NCI-H460 (cell line): ENCODE results near the gene OR6B3. TPM values are rescaled to one million over a fixed set of nuclear protein-coding genes. Genes with fewer than 3 reads are reported as not detected.
A peak's percentile ranks its signal among the peaks of the same experiment; 100 is the strongest.
"Not testable (repeated sequence)": the region's sequence is repeated elsewhere in the genome, so short reads cannot be mapped to it uniquely, and the experiment has no call there.

ENCODE experiments used
- DNase-seq: peaks from one replicate; pipeline ENCODE4 v3.0.0-alpha.2; 2016; ENCODE audit warnings: low read depth; ENCODE audit errors: extremely low read depth
- total RNA-seq: library from RNA; depleted of rRNA; stranded (reverse); fragments of >200 nt; shearing (Covaris generic); gene quantifications from 2 replicates; pipeline ENCODE4 v1.2.3, GENCODE V29; 2014

The OR6B3 gene
- total RNA-seq, 1 experiment from 2014 or later: not detected

GRCh38 chr2:240045098-240045497 is 8.2 kb downstream of the OR6B3 start:
- no peak for DNase-seq

- DNase-seq: not testable (repeated sequence)
Measured at GRCh38 chr2:240044096-240044495, 9.2 kb downstream of the OR6B3 start.

GRCh38 chr2:240043279-240043989 is 9.9 kb downstream of the OR6B3 start:
- DNase-seq: no peak

GRCh38 chr2:240042740-240043139 is 10.6 kb downstream of the OR6B3 start:
- no peak for DNase-seq

GRCh38 chr2:240041363-240041762 is 12.0 kb downstream of the OR6B3 start:
- no peak for DNase-seq

GRCh38 chr2:240037358-240037757 is 16.0 kb downstream of the OR6B3 start:
- no peak for DNase-seq

- DNase-seq: no peak
Measured at GRCh38 chr2:240033330-240033678, 20.0 kb downstream of the OR6B3 start.

GRCh38 chr2:240032406-240033329 is 20.7 kb downstream of the OR6B3 start:
- DNase-seq: no peak

- no peak for DNase-seq
Measured at GRCh38 chr2:240030379-240031094, 22.8 kb downstream of the OR6B3 start, which contains the start of gene OR6B2. Gene OR6B2, minus strand, starts transcription at chr2:240030429. Its CDS starts 0 bp downstream, at chr2:240030429.

- DNase-seq: no peak
Measured at GRCh38 chr2:240024766-240025165, 28.6 kb downstream of the OR6B3 start.

GRCh38 chr2:240023792-240024191 is 29.5 kb downstream of the OR6B3 start:
- DNase-seq: no peak

GRCh38 chr2:240021488-240022104 is 31.7 kb downstream of the OR6B3 start:
- peak; percentile 66 for DNase-seq

- DNase-seq: no peak
Measured at GRCh38 chr2:240018071-240018750, 35.1 kb downstream of the OR6B3 start.

GRCh38 chr2:240014327-240014726 is 39.0 kb downstream of the OR6B3 start:
- DNase-seq: no peak

GRCh38 chr2:240013343-240013742 is 40.0 kb downstream of the OR6B3 start:
- peak; percentile 11 for DNase-seq

- DNase-seq: no peak
Measured at GRCh38 chr2:240002983-240003382, 50.3 kb downstream of the OR6B3 start.

- no peak for DNase-seq
Measured at GRCh38 chr2:240000671-240001070, 52.6 kb downstream of the OR6B3 start.

- no peak for DNase-seq
Measured at GRCh38 chr2:239997686-239998409, 55.5 kb downstream of the OR6B3 start.
